GM06990 (cell line): Measurements from ENCODE around the gene PIH1D1.

Experiments
- DNase-seq: peaks from one replicate; pipeline ENCODE4 v3.0.0-alpha.2; 2011; ENCODE audit not compliant: insufficient read length; ENCODE audit errors: extremely low read depth
- H3K27me3 ChIP-seq: replicated peaks from 2 replicates; pipeline ENCODE4 v1.6.0; 2011; ENCODE audit warnings: low read length; ENCODE audit not compliant: control insufficient read depth, insufficient read depth
- H3K36me3 ChIP-seq: 2 replicates; pipeline ENCODE4 v1.5.1; 2011; ENCODE audit warnings: low read length; ENCODE audit not compliant: control insufficient read depth, insufficient read depth
- H3K4me3 ChIP-seq: replicated peaks from 2 replicates; pipeline ENCODE4 v1.5.1; 2011; ENCODE audit warnings: low read depth, mild to moderate bottlenecking, control low read depth, low read length
- CTCF ChIP-seq: IDR thresholded peaks from 2 replicates; pipeline ENCODE4 v1.5.1; 2011; ENCODE audit warnings: low read length, control low read depth, mild to moderate bottlenecking, inconsistent platforms; ENCODE audit not compliant: insufficient read depth, poor library complexity, severe bottlenecking

The PIH1D1 gene

GRCh38 chr19:49441210-49441959 is 10.2 kb downstream of the PIH1D1 start, which contains the start of gene SLC17A7:
Gene SLC17A7, minus strand, starts transcription at chr19:49441527. Its CDS starts 148 bp downstream, at chr19:49441379.
- H3K27me3 ChIP-seq: peaks cover 2% of the 10 kb centered on the region; the same call in 1 of the 2 replicates
- peak; percentile 73 for DNase-seq
- H3K36me3 ChIP-seq: no peaks in the 10 kb centered on the region; the same call in 1 of the 2 replicates
- TF ChIP-seq CTCF: no peak
- no peak within 1 kb of the TSS for H3K4me3 ChIP-seq

GRCh38 chr19:49440439-49441209 is 11.0 kb downstream of the PIH1D1 start:
- Histone ChIP-seq H3K36me3 (no peaks in the 10 kb centered on the region), H3K4me3 (no peak overlapping the region), H3K27me3 (peaks cover 2% of the 10 kb centered on the region; the same call in 1 of the 2 replicates)
- no peak for DNase-seq
- TF ChIP-seq CTCF: no peak

GRCh38 chr19:49439836-49440235 is 11.8 kb downstream of the PIH1D1 start:
- Histone ChIP-seq H3K36me3 (no peaks in the 10 kb centered on the region), H3K27me3 (peaks cover 3% of the 10 kb centered on the region; the same call in 1 of the 2 replicates), H3K4me3 (no peak overlapping the region)
- no peak for TF ChIP-seq CTCF
- no peak for DNase-seq

- H3K27me3 ChIP-seq: peaks cover 3% of the 10 kb centered on the region; the same call in 1 of the 2 replicates
- no peak for DNase-seq
- TF ChIP-seq CTCF: no peak
- H3K36me3 ChIP-seq: no peaks in the 10 kb centered on the region
- no peak overlapping the region for H3K4me3 ChIP-seq
These were observed 13.4 kb downstream of the PIH1D1 start for GRCh38 chr19:49438261-49438660.

- peaks cover 3% of the 10 kb centered on the region; the same call in 1 of the 2 replicates for H3K27me3 ChIP-seq
- no peak overlapping the region for H3K4me3 ChIP-seq
- no peak for TF ChIP-seq CTCF
- DNase-seq: no peak
- no peaks in the 10 kb centered on the region for H3K36me3 ChIP-seq
These were observed 14.4 kb downstream of the PIH1D1 start for GRCh38 chr19:49437231-49437630.
